ENCODE measurements around the gene CAMK1D. TPM values are rescaled to one million over a fixed set of nuclear protein-coding genes. Genes with fewer than 3 reads are reported as not detected.

The CAMK1D gene
- polyA plus RNA-seq, 1 of the 3 experiments (the other 2 are of a cell fraction), result 4.1 TPM

DNA sequence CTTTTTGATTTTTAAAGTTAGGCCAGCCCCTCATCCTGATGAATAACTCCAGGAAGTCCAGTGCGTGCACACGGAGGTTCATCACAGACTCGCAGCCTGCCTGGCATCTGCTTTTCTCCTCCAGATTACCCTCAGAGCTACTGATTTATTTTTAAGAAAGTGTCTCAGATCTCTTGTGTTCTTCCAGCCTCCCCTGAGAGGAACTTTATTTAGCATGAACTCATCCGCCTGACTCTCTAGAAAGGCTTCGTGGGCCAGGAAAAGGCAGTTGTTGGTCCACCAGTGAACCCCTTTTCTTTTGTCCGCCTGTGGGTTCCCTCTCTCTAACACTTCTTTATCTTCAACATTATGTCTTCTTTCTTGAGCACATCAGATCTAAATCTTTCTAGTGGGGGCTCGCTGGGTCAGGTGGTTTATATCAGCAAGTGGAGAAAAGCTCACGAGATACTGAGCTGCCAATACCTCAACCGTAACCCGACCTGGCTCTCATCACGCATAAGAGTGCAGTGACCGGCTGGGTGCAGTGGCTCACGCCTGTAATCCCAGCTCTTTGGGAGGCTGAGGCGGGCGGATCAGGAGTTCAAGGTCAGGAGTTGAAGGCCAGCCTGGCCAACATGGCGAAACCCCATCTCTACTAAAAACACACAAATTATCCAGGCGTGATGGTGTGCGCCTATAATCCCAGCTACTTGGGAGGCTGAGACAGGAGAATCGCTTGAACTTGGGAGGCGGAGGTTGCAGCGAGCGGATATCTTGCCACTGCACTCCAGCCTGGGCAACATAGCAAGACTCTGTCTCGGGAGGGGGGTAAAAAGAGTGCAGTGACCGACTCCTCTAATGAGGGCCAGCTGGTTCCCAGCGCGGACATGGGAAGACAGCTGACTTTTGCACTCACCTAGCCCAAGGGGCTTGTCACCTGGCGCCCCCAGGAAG is 489.9 kb downstream of the CAMK1D start:
- no peak for DNase-seq
- 87% methylated on average over 27 of the region's 27 CpGs for WGBS (ENCODE audit: low lambda C conversion rate)
- H3K9me3 ChIP-seq, result no peaks in the 10 kb centered on the region
- H3K27me3 ChIP-seq (ENCODE audit: insufficient read depth), result no peaks in the 10 kb centered on the region
- H3K36me3 ChIP-seq (replicated peaks in 1 of 2; ENCODE audit: control insufficient read depth in 1 of 2, insufficient read depth in 2 of 2, low read length in 1 of 2), result no peaks in the 10 kb centered on the region
- ChIA-PET CTCF (interaction anchor here (1.0 to 2.3 kb wide), 6 partner anchors 9 to 130 kb away, joined by 3 to 5 read pairs (median 4); no protein-coding TSS in a partner anchor), POLR2A (no interaction called here)
- H3K27ac ChIP-seq (ENCODE audit: low read depth in 2 of 2, low read length in 1 of 2), result peak overlapping the region in 1 of 2 experiments; percentile 95; a peak in 2 of 4 replicates
- no peaks in the 10 kb centered on the region for H3K79me2 ChIP-seq (ENCODE audit: insufficient read depth)
- H3F3A ChIP-seq (replicated peaks; ENCODE audit: insufficient read depth), result no peaks in the 10 kb centered on the region
- TF ChIP-seq EZH2phosphoT487 (IDR thresholded peaks at IDR 0.05; ENCODE audit: borderline replicate concordance, low read depth) (no peak), NFIC (IDR thresholded peaks at IDR 0.05; ENCODE audit: borderline replicate concordance) (no peak), TCF12 (IDR thresholded peaks at IDR 0.05) (no peak), RFX5 (IDR thresholded peaks at IDR 0.05; ENCODE audit: low read length) (no peak), YY1 (IDR thresholded peaks at IDR 0.05; ENCODE audit: low read depth) (no peak), POLR2AphosphoS5 (IDR thresholded peaks at IDR 0.05; ENCODE audit: low read depth, low read length) (no peak), ELF1 (IDR thresholded peaks at IDR 0.05) (no peak), MXI1 (IDR thresholded peaks at IDR 0.05; ENCODE audit: low read depth, low read length) (no peak), JUND (IDR thresholded peaks at IDR 0.05) (no peak), RXRA (IDR thresholded peaks at IDR 0.05; ENCODE audit: borderline replicate concordance, low read depth) (no peak), CHD2 (IDR thresholded peaks at IDR 0.05; ENCODE audit: low read length, partially characterized antibody) (no peak)
- TF ChIP-seq, protein P1, sequence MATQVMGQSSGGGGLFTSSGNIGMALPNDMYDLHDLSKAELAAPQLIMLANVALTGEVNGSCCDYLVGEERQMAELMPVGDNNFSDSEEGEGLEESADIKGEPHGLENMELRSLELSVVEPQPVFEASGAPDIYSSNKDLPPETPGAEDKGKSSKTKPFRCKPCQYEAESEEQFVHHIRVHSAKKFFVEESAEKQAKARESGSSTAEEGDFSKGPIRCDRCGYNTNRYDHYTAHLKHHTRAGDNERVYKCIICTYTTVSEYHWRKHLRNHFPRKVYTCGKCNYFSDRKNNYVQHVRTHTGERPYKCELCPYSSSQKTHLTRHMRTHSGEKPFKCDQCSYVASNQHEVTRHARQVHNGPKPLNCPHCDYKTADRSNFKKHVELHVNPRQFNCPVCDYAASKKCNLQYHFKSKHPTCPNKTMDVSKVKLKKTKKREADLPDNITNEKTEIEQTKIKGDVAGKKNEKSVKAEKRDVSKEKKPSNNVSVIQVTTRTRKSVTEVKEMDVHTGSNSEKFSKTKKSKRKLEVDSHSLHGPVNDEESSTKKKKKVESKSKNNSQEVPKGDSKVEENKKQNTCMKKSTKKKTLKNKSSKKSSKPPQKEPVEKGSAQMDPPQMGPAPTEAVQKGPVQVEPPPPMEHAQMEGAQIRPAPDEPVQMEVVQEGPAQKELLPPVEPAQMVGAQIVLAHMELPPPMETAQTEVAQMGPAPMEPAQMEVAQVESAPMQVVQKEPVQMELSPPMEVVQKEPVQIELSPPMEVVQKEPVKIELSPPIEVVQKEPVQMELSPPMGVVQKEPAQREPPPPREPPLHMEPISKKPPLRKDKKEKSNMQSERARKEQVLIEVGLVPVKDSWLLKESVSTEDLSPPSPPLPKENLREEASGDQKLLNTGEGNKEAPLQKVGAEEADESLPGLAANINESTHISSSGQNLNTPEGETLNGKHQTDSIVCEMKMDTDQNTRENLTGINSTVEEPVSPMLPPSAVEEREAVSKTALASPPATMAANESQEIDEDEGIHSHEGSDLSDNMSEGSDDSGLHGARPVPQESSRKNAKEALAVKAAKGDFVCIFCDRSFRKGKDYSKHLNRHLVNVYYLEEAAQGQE (IDR thresholded peaks at IDR 0.05; ENCODE audit: low read depth, low read length), result no peak
- no peak overlapping the region for H3K4me2 ChIP-seq
- H3K4me1 ChIP-seq (ENCODE audit: control insufficient read depth in 1 of 2, insufficient read depth in 2 of 2, low read depth in 1 of 2, low read length in 1 of 2), result peaks cover 0 to 19% of the 10 kb centered on the region in 2 experiments; a peak in 2 of 4 replicates
- H2AFZ ChIP-seq (ENCODE audit: low read depth), result no peak overlapping the region
- H3K9ac ChIP-seq, result no peak overlapping the region
- H3K4me3 ChIP-seq (ENCODE audit: low read depth in 2 of 2, low read length in 1 of 2), result no peak overlapping the region
- no peaks in the 10 kb centered on the region for H4K20me1 ChIP-seq (ENCODE audit: insufficient read depth)
- H3K9me2 ChIP-seq, result no peaks in the 10 kb centered on the region

DNA sequence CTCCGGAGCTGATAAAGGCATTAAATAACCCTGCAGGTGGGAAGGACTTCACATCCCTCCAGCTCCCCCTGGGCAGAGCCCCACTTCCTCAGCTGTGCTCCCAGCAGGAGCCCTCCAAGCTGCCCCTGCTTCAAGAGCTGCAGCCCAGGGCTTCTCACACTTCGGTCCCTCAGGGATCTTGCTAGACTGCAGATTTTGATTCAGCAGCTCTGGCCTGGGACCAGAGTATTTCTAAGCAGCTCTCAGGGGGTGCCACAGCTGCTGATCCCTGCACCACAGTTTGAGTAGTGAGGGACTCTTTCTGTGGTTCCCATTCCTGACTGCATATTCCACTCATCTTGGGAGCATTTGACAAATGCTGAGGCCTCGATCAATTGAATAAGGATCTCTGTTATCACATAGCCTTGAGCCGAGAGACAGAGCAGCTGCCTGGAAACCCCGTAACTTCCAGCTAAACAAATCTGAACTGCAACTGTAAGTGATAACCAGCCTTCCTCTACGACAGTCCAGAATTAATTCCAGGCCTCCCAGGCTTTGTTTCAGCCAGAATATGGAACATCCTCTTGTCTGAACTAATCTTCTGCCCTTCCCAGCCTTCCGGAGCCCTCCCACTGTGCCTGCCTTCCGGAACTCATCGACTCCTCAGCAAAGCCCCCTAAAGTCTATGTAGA is 490.7 kb downstream of the CAMK1D start:
- H3K36me3 ChIP-seq (replicated peaks in 1 of 2; ENCODE audit: control insufficient read depth in 1 of 2, insufficient read depth in 2 of 2, low read length in 1 of 2), result no peaks in the 10 kb centered on the region
- H3K27ac ChIP-seq (ENCODE audit: low read depth in 2 of 2, low read length in 1 of 2), result peak overlapping the region in 1 of 2 experiments; percentile 95; a peak in 2 of 4 replicates
- WGBS (ENCODE audit: low lambda C conversion rate), result 38% methylated on average over 6 of the region's 9 CpGs
- POLR2A ChIA-PET, result no interaction called here
- no peaks in the 10 kb centered on the region for H3K9me2 ChIP-seq
- no peaks in the 10 kb centered on the region for H3K27me3 ChIP-seq (ENCODE audit: insufficient read depth)
- peak; percentile 76 for DNase-seq
- no peaks in the 10 kb centered on the region for H4K20me1 ChIP-seq (ENCODE audit: insufficient read depth)
- CTCF ChIA-PET, result interaction anchor here (1.0 to 1.7 kb wide), 3 partner anchors 8 to 62 kb away, joined by 3 to 5 read pairs (median 4); no protein-coding TSS in a partner anchor
- H3K9ac ChIP-seq, result no peak overlapping the region
- peaks cover 0 to 25% of the 10 kb centered on the region in 2 experiments; a peak in 2 of 4 replicates for H3K4me1 ChIP-seq (ENCODE audit: control insufficient read depth in 1 of 2, insufficient read depth in 2 of 2, low read depth in 1 of 2, low read length in 1 of 2)
- H3K9me3 ChIP-seq, result no peaks in the 10 kb centered on the region
- no peaks in the 10 kb centered on the region for H3K79me2 ChIP-seq (ENCODE audit: insufficient read depth)
- no peak overlapping the region for H3K4me3 ChIP-seq (ENCODE audit: low read depth in 2 of 2, low read length in 1 of 2)
- no peaks in the 10 kb centered on the region for H3F3A ChIP-seq (replicated peaks; ENCODE audit: insufficient read depth)
- no peak overlapping the region for H2AFZ ChIP-seq (ENCODE audit: low read depth)
- H3K4me2 ChIP-seq, result no peak overlapping the region
- TF ChIP-seq, protein P2, sequence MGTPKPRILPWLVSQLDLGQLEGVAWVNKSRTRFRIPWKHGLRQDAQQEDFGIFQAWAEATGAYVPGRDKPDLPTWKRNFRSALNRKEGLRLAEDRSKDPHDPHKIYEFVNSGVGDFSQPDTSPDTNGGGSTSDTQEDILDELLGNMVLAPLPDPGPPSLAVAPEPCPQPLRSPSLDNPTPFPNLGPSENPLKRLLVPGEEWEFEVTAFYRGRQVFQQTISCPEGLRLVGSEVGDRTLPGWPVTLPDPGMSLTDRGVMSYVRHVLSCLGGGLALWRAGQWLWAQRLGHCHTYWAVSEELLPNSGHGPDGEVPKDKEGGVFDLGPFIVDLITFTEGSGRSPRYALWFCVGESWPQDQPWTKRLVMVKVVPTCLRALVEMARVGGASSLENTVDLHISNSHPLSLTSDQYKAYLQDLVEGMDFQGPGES (IDR thresholded peaks at IDR 0.05; ENCODE audit: low read depth, low read length), result no peak
- TF ChIP-seq SIN3A (IDR thresholded peaks at IDR 0.05; ENCODE audit: borderline replicate concordance, low read depth, low read length) (no peak), RAD21 (IDR thresholded peaks at IDR 0.05; ENCODE audit: low read length) (peak; percentile 27; the same call in 1 of the 2 replicates), FOXM1 (IDR thresholded peaks at IDR 0.05; ENCODE audit: low read depth) (no peak), EP300 (IDR thresholded peaks at IDR 0.05; ENCODE audit: borderline replicate concordance in 1 of 2, low read depth in 1 of 2, low read length in 1 of 2) (peak in 1 of 2 experiments; percentile 69; a peak in 2 of 4 replicates), FOXJ3 (CRISPR knock-in tag; IDR thresholded peaks at IDR 0.05) (0 out of 2 replicates have a peak, but pooled peaks have one; percentile 20), CHD2 (IDR thresholded peaks at IDR 0.05; ENCODE audit: low read length, partially characterized antibody) (no peak)
- TF ChIP-seq, protein P3, sequence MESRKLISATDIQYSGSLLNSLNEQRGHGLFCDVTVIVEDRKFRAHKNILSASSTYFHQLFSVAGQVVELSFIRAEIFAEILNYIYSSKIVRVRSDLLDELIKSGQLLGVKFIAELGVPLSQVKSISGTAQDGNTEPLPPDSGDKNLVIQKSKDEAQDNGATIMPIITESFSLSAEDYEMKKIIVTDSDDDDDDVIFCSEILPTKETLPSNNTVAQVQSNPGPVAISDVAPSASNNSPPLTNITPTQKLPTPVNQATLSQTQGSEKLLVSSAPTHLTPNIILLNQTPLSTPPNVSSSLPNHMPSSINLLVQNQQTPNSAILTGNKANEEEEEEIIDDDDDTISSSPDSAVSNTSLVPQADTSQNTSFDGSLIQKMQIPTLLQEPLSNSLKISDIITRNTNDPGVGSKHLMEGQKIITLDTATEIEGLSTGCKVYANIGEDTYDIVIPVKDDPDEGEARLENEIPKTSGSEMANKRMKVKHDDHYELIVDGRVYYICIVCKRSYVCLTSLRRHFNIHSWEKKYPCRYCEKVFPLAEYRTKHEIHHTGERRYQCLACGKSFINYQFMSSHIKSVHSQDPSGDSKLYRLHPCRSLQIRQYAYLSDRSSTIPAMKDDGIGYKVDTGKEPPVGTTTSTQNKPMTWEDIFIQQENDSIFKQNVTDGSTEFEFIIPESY (IDR thresholded peaks at IDR 0.05; ENCODE audit: borderline replicate concordance, low read depth), result no peak

Measured in SK-N-SH (cell line).